KMS-11 (cell line): ENCODE results near the gene CCNI2.

Experiments used
- H2AFZ ChIP-seq: fragments of 200-600 bp; sonication (generic); 2 replicates; pipeline ENCODE4 v1.6.1; 2016; ENCODE audit warnings: antibody characterized with exemption, mixed run types, low read depth
- H3K27ac ChIP-seq: fragments of 200-600 bp; sonication (generic); 2 replicates; pipeline ENCODE4 v1.6.1; 2016; ENCODE audit warnings: mild to moderate bottlenecking, mixed run types
- H3K27me3 ChIP-seq: fragments of 200-600 bp; sonication (generic); 2 replicates; pipeline ENCODE4 v1.6.1; 2017; ENCODE audit warnings: mild to moderate bottlenecking, low read depth, mixed run types, moderate library complexity; ENCODE audit not compliant: insufficient read depth
- H3K36me3 ChIP-seq: fragments of 200-600 bp; sonication (generic); 2 replicates; pipeline ENCODE4 v1.6.1; 2017; ENCODE audit warnings: mild to moderate bottlenecking, mixed run types; ENCODE audit not compliant: insufficient read depth
- H3K4me1 ChIP-seq: fragments of 200-600 bp; sonication (generic); 2 replicates; pipeline ENCODE4 v1.6.1; 2016; ENCODE audit warnings: mild to moderate bottlenecking, low read depth, mixed run types; ENCODE audit not compliant: poor library complexity, severe bottlenecking
- H3K4me2 ChIP-seq: fragments of 200-600 bp; sonication (generic); 2 replicates; pipeline ENCODE4 v1.7.0; 2016; ENCODE audit warnings: mild to moderate bottlenecking, mixed run types
- H3K4me3 ChIP-seq: fragments of 200-600 bp; sonication (generic); IDR thresholded peaks from 2 replicates; pipeline ENCODE4 v1.6.1; 2017; ENCODE audit warnings: low read depth, low read length, mixed read lengths; ENCODE audit not compliant: insufficient read depth
- H3K79me2 ChIP-seq: fragments of 200-600 bp; sonication (generic); 2 replicates; pipeline ENCODE4 v1.6.1; 2016; ENCODE audit warnings: low read depth, mixed run types; ENCODE audit not compliant: insufficient read depth
- H3K9ac ChIP-seq: fragments of 200-600 bp; sonication (generic); 2 replicates; pipeline ENCODE4 v1.6.1; 2016; ENCODE audit warnings: mild to moderate bottlenecking, mixed run types
- H4K20me1 ChIP-seq: fragments of 200-600 bp; sonication (generic); 2 replicates; pipeline ENCODE4 v1.6.1; 2016; ENCODE audit warnings: mild to moderate bottlenecking, mixed run types; ENCODE audit not compliant: insufficient read depth
- TF ChIP-seq, protein P1 (sequence below): fragments of 200-600 bp; sonication (generic); conservative IDR thresholded peaks from 2 replicates; pipeline ENCODE4 v1.6.1; 2017; ENCODE audit warnings: low read depth, mild to moderate bottlenecking, antibody characterized with exemption, low read length, moderate library complexity, mixed read lengths

CCNI2 gene

DNA sequence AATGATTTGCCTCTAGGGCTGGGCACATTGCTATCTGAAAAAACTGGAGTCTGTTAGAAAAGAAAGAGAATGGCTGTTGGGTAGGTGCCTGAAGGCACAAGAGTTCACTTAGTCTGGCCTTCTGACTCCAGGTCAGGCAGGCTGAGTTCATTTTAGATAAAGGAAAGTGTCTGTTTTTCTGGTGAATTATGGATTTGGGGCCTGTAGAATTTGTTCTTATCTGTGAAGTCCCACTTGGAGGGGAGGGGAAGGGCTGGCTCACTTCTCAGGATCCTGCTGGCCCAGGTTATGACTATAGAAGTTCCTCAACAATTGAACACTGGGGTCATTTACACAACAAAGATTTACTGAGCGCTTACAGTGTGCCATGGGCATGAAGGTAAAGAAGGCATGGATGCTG, 41.3 kb downstream of the CCNI2 start:
- TF ChIP-seq, protein P1, sequence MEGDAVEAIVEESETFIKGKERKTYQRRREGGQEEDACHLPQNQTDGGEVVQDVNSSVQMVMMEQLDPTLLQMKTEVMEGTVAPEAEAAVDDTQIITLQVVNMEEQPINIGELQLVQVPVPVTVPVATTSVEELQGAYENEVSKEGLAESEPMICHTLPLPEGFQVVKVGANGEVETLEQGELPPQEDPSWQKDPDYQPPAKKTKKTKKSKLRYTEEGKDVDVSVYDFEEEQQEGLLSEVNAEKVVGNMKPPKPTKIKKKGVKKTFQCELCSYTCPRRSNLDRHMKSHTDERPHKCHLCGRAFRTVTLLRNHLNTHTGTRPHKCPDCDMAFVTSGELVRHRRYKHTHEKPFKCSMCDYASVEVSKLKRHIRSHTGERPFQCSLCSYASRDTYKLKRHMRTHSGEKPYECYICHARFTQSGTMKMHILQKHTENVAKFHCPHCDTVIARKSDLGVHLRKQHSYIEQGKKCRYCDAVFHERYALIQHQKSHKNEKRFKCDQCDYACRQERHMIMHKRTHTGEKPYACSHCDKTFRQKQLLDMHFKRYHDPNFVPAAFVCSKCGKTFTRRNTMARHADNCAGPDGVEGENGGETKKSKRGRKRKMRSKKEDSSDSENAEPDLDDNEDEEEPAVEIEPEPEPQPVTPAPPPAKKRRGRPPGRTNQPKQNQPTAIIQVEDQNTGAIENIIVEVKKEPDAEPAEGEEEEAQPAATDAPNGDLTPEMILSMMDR = no peak
- Histone ChIP-seq H3K79me2 (no peaks in the 10 kb centered on the region), H3K4me1 (peaks cover 27% of the 10 kb centered on the region), H3K4me3 (no peak overlapping the region), H3K4me2 (no peak overlapping the region), H3K27me3 (no peaks in the 10 kb centered on the region), H2AFZ (no peak overlapping the region), H4K20me1 (no peaks in the 10 kb centered on the region), H3K27ac (no peak overlapping the region), H3K36me3 (no peaks in the 10 kb centered on the region), H3K9ac (no peak overlapping the region)

DNA sequence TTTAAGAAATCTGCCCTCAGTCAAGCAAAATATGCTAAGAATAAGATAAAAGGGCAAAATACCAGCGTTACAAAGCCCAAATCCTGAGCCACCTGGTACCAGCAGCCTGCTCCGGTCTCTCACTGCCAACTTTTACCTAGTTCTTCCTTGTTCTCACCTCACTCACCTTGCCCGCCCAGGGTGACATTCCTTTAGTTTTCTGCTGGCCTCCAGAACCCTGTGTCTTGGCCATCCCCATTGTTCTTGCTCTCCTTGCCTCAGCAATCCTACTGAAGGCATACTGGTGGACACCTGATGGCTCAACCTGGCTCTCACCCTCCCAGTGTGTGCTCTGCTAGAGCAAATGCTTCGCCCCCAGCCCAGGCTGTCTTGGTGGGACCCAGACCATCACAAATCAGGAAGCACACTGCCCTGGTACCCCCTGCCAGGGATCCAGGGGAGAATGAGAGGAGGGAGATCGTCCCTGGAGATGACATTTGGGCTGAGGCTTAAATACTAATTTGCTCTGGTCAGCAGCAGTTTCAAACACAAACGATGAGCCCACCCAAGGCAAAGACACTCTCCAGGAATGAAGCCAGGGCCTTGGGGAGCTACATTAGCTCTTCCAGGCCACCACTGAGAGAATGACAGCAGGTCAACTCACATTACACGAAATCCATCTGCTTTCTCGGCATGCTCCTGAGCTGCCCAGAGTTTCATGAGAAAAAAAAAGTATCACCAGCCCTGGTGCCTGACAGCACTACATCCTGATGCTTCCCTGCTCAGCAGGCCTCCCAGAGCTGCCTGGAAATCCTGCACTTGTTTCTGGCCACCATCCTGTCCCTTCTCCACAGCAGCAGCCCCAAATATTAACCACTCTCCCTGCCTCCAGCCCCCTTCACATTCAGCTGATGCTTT, 42.0 kb downstream of the CCNI2 start:
- Histone ChIP-seq H3K4me3 (no peak overlapping the region), H3K9ac (no peak overlapping the region), H2AFZ (no peak overlapping the region), H3K79me2 (no peaks in the 10 kb centered on the region), H3K4me2 (no peak overlapping the region), H3K27ac (no peak overlapping the region), H3K4me1 (peaks cover 20% of the 10 kb centered on the region), H3K27me3 (no peaks in the 10 kb centered on the region), H4K20me1 (no peaks in the 10 kb centered on the region), H3K36me3 (no peaks in the 10 kb centered on the region)
- TF ChIP-seq, protein P1 = no peak

DNA sequence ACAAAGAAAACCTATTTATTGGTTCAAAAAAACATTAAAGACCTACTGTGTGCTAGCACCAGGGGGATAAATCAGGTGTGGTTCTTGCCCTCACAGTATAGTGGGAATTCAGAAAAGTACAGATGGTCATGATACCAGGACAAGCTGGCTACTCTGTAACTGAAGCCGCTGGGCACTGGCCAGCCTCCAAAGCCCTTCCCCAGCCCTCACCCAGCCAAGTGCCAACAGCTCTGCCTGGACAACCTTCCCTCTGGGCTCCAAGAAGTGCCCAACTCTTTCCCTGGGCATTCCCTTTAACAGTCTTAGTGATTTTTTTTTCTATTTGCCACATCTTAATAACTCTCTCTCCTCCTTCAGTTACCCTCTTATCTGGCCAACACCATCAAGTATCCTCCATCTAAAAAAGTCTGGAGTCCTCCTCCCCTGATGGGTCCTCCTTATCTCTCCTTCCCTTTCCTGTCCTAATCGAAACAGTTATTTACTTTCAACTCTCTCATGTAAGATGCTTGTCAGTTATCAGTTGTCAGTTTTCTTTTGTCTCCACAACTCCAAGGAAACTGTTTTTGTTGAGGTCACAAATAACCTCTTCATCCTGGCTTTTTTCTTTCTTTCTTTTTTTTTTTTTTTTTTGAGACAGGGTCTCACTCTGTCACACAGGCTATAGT, 43.1 kb downstream of the CCNI2 start:
- TF ChIP-seq, protein P1 = no peak
- H3K9ac ChIP-seq = no peak overlapping the region

GRCh38 chr5:132791026-132791425, 43.8 kb downstream of the CCNI2 start:
- no peaks in the 10 kb centered on the region for H4K20me1 ChIP-seq
- TF ChIP-seq, protein P1 = no peak
- no peaks in the 10 kb centered on the region for H3K79me2 ChIP-seq
- H3K4me2 ChIP-seq = no peak overlapping the region
- no peaks in the 10 kb centered on the region for H3K27me3 ChIP-seq
- H3K4me3 ChIP-seq = no peak overlapping the region
- no peak overlapping the region for H3K27ac ChIP-seq
- H3K9ac ChIP-seq = no peak overlapping the region
- peaks cover 2% of the 10 kb centered on the region for H3K4me1 ChIP-seq
- no peaks in the 10 kb centered on the region for H3K36me3 ChIP-seq
- H2AFZ ChIP-seq = no peak overlapping the region

More for the DNA sequence above, 43.1 kb downstream of the CCNI2 start:
- H3K4me1 ChIP-seq = peaks cover 9% of the 10 kb centered on the region
- no peak overlapping the region for H2AFZ ChIP-seq
- H4K20me1 ChIP-seq = no peaks in the 10 kb centered on the region
- H3K27ac ChIP-seq = no peak overlapping the region
- H3K4me2 ChIP-seq = no peak overlapping the region
- no peaks in the 10 kb centered on the region for H3K27me3 ChIP-seq
- H3K36me3 ChIP-seq = no peaks in the 10 kb centered on the region
- no peaks in the 10 kb centered on the region for H3K79me2 ChIP-seq
- no peak overlapping the region for H3K4me3 ChIP-seq
